GM10248 (cell line): ENCODE data around the gene VPS16.

Experiments
- CTCF ChIA-PET: fragments of 300-600 bp; sonication (Branson Sonifier 250); formaldehyde crosslinking; extraction: SDS; loops from one replicate; lab custom pipeline; 2021; ENCODE audit warnings: antibody characterized with exemption; lab: Yijun Ruan, JAX
- POLR2A ChIA-PET: fragments of 350-650 bp; sonication (Branson Sonifier 250); formaldehyde crosslinking; extraction: SDS; loops from one replicate; lab custom pipeline; 2020; ENCODE audit warnings: antibody characterized with exemption; lab: Yijun Ruan, JAX
- DNase-seq: peaks from one replicate; pipeline ENCODE4 v3.0.0; 2012; ENCODE audit errors: extremely low spot score
- TF ChIP-seq, protein P1 (sequence below): IDR thresholded peaks from 2 replicates; pipeline ENCODE4 v1.5.1; 2012; ENCODE audit warnings: mild to moderate bottlenecking, low read depth; ENCODE audit errors: extremely low read depth, missing control alignments, control extremely low read depth

The VPS16 gene

GRCh38 chr20:2815242-2815900, 25.2 kb upstream of the VPS16 start:
- ChIA-PET POLR2A (no interaction called here), CTCF (no interaction called here)
- DNase-seq, result no peak
- TF ChIP-seq, protein P1, sequence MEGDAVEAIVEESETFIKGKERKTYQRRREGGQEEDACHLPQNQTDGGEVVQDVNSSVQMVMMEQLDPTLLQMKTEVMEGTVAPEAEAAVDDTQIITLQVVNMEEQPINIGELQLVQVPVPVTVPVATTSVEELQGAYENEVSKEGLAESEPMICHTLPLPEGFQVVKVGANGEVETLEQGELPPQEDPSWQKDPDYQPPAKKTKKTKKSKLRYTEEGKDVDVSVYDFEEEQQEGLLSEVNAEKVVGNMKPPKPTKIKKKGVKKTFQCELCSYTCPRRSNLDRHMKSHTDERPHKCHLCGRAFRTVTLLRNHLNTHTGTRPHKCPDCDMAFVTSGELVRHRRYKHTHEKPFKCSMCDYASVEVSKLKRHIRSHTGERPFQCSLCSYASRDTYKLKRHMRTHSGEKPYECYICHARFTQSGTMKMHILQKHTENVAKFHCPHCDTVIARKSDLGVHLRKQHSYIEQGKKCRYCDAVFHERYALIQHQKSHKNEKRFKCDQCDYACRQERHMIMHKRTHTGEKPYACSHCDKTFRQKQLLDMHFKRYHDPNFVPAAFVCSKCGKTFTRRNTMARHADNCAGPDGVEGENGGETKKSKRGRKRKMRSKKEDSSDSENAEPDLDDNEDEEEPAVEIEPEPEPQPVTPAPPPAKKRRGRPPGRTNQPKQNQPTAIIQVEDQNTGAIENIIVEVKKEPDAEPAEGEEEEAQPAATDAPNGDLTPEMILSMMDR, result no peak

DNA sequence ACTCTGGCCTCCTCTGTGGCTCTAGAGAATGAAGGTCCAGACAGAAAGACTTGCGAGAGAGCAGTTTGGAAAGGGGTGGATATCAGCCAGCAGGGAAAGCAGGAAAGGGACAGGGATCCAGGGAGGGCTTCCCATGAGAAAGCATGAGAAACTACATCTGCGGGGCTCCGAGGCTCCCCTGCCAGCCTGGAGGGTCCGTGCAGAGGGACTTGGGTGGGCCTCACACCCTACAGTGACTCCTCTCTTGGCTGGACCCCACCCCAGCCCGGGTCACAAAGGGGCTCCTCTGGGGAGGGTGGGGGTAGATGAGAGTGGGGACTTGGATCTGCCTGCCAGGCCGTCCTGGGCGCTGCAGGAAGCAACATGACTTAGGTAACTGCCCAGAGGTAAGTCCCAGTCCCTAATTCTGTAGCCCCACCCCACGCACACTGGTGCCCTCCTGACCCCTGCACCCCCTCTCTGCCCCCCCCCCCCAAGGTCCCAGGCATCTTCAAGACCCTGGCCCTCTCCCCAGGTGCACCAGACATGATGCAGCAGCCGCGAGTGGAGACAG, 24.4 kb upstream of the VPS16 start, which contains the start of gene TMEM239:
TMEM239 (plus strand) TSS at position 335 of the 553 bp plus-strand sequence; CDS start at position 526, 191 bp downstream.
- TF ChIP-seq, protein P1, result no peak
- ChIA-PET CTCF (interaction anchor here (0.7 kb wide), 1 partner anchor 17 kb away, joined by 3 read pairs; no protein-coding TSS in a partner anchor), POLR2A (no interaction called here)
- DNase-seq, result no peak

GRCh38 chr20:2816583-2817340, 23.8 kb upstream of the VPS16 start:
- TF ChIP-seq, protein P1, result peak; percentile 6
- CTCF ChIA-PET, result interaction anchor here (0.7 kb wide), 1 partner anchor 17 kb away, joined by 3 read pairs; no protein-coding TSS in a partner anchor
- DNase-seq, result no peak
- POLR2A ChIA-PET, result no interaction called here

GRCh38 chr20:2817341-2817726, 23.2 kb upstream of the VPS16 start:
- no peak for DNase-seq
- POLR2A ChIA-PET, result no interaction called here
- TF ChIP-seq, protein P1, result no peak
- CTCF ChIA-PET, result no interaction called here

DNA sequence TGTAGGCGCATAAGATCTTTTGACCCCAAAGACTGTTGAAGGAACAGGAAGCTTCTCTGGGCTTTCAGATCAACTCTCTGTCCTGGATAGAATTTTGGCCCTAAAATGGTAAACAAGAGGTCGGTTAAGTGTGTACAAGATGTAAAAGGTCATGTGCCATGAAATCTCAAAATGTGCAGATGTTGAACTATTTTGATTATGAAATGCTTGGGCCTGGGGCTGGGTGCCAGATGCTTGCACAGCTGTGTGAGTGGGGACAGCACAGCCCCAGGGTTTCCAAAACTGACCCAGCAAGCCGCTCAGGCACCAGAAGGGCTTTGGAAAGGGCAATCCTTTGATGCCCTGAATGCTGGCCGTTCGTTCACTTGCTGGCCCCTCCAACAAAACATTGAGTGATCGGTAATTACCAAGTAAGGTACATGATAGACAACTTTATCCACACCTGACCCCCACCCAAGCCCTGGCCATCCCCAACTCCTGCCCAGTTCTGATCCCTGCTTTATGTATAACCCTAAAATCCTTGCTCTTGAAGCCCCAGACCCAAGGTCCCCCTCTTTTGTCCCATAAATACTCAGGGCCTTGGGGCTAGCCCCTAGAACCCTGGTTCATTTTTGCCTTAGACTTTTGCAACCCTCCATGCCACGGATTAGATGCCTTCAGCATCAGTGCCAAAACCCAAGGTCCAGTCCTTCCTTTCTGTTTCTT, 22.5 kb upstream of the VPS16 start:
- POLR2A ChIA-PET, result no interaction called here
- CTCF ChIA-PET, result interaction anchor here (1.2 kb wide), 1 partner anchor 30 kb away, joined by 4 read pairs; no protein-coding TSS in a partner anchor
- no peak for DNase-seq
- TF ChIP-seq, protein P1, result no peak
